GM12874 (cell line): ENCODE measurements around the gene ZMIZ1.

Source experiments
- CTCF ChIP-seq: IDR thresholded peaks from 2 replicates; pipeline ENCODE4 v1.5.1; 2011; ENCODE audit warnings: low read depth, mild to moderate bottlenecking, control low read depth, low read length, moderate library complexity; ENCODE audit not compliant: insufficient read depth

Gene ZMIZ1

GRCh38 chr10:79100771-79101170, 32.0 kb downstream of the ZMIZ1 start:
- TF ChIP-seq CTCF: no peak

GRCh38 chr10:79101560-79102497, 33.1 kb downstream of the ZMIZ1 start:
- no peak for TF ChIP-seq CTCF

DNA sequence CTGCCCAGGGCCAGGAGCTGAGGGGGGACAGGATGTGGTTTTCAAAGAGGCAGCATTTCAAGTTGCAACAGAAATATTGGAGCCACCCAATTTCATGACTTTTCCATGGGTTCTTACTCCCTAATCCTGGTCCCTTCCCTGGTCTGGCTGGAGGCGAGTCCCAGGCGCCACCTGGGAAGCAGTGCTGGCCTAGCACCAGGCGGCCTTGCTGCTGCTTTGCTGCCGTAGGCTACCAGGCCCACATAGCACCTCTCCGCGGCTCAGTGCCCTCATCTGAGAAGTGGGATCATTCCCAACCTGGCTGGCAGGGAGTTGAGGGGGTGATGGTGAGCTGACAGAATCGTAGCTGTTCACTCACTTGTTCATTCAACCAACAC, 33.7 kb downstream of the ZMIZ1 start:
- no peak for TF ChIP-seq CTCF

DNA sequence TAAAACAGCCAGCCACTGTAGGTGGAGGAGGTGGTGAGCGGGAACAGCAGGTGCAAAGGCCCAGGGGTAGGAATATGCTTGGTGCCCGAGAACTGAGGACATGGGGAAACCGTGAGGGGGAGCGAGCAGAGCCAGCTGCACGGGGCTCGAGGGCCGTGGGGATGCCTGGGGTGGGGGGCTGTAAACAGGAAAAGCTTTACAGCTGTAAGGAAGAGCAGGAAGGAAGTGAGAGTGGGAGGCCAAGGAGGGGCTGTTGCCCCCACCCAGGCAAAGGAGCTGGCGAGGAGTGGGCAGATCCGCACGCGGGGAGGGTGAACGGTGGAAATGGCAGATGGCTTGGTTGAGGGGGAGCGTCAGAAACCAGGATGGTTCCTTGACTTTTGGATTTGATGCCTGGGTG, 34.4 kb downstream of the ZMIZ1 start:
- no peak for TF ChIP-seq CTCF

- no peak for TF ChIP-seq CTCF
Observed at GRCh38 chr10:79103585-79103984, 34.8 kb downstream of the ZMIZ1 start.

DNA sequence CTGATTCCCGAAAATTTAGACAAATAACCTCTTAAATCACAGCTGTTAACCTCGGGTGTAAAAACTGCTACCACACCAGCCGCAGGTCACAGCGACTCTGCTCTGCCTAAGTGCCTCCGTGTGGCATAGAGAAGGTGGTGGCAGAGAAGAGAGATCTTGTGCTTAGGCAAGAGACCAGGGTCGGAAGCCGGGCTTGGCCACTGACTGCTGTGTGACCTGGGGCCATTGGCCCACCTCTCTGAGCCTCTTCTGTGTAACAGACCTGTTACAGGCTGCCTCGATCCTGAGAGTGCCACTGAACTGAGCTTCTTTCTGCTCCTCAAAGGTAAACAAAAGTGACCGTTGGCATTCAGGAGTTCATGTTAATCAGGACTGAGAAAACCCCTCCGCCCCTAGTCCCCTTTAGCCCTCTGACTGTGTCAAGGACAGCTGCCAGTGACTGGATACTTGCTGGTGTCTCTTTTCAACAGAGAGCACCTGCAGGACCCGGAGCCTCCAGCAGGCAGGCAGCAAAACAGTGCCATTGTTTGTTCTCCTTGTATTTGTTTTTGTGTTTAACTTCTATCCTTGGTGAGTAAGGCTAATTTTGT, 36.5 kb downstream of the ZMIZ1 start:
- TF ChIP-seq CTCF: no peak

DNA sequence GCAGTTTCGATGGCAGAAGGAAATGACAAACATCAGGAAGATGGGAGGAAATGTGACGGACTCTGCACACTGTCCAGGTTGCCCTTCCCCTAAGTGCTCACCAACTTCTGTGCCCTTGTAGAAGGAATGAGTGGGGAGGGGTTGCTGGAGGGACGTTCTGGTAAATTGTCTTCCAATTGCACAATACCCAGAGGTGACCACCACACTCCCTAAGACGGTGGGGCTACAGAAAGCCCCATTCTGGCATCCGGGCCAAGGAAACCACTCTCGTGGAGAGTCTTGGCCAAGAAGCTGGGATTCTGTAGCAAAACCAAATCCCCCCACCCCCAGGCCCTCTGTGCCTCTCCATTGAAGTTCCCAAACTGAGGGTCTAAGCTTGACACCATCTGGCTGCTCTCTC, 37.1 kb downstream of the ZMIZ1 start:
- no peak for TF ChIP-seq CTCF
